Colon (tissue), 2 donors: Measurements from ENCODE around the gene SLC11A2.
"Not testable (repeated sequence)": the region's sequence is repeated elsewhere in the genome, so short reads cannot be mapped to it uniquely, and the experiment has no call there.

ENCODE experiments used
- FAIRE-seq: peaks from 2 replicates; lab custom pipeline; 2012; peaks lifted over from hg19 to GRCh38; lab: Jason Lieb, UNC
- donor health status: control.
- donor health status: control.

The SLC11A2 gene

GRCh38 chr12:51025338-51025835 lies 797 bp downstream of the SLC11A2 start:
- FAIRE-seq: no peak

GRCh38 chr12:51023625-51024382 lies 2.4 kb downstream of the SLC11A2 start:
- FAIRE-seq: no peak

GRCh38 chr12:51021694-51022093 lies 4.5 kb downstream of the SLC11A2 start:
- no peak for FAIRE-seq

GRCh38 chr12:51020448-51021182 lies 5.6 kb downstream of the SLC11A2 start:
- FAIRE-seq: no peak

- FAIRE-seq: no peak
These were observed 6.3 kb downstream of the SLC11A2 start for GRCh38 chr12:51019927-51020326.

- FAIRE-seq: no peak
These were observed 7.2 kb downstream of the SLC11A2 start for GRCh38 chr12:51018956-51019355.

GRCh38 chr12:51017452-51017851 lies 8.7 kb downstream of the SLC11A2 start:
- no peak for FAIRE-seq

- not testable (repeated sequence) for FAIRE-seq
These were observed 11.7 kb downstream of the SLC11A2 start for GRCh38 chr12:51014467-51014866.

- no peak for FAIRE-seq
These were observed 12.7 kb downstream of the SLC11A2 start for GRCh38 chr12:51013441-51013840.

GRCh38 chr12:51012570-51013236 lies 13.5 kb downstream of the SLC11A2 start:
- no peak for FAIRE-seq

GRCh38 chr12:51011955-51012354 lies 14.2 kb downstream of the SLC11A2 start:
- no peak for FAIRE-seq

- no peak for FAIRE-seq
These were observed 17.1 kb downstream of the SLC11A2 start for GRCh38 chr12:51009056-51009440.

GRCh38 chr12:51008329-51009055 lies 17.7 kb downstream of the SLC11A2 start:
- FAIRE-seq: no peak

- FAIRE-seq: no peak
These were observed 20.5 kb downstream of the SLC11A2 start for GRCh38 chr12:51005671-51006070.

- FAIRE-seq: no peak
These were observed 21.2 kb downstream of the SLC11A2 start for GRCh38 chr12:51005030-51005429.

GRCh38 chr12:51004504-51004903 lies 21.7 kb downstream of the SLC11A2 start:
- FAIRE-seq: no peak

- FAIRE-seq: no peak
These were observed 24.4 kb downstream of the SLC11A2 start for GRCh38 chr12:51001799-51002198.

- no peak for FAIRE-seq
These were observed 25.9 kb downstream of the SLC11A2 start for GRCh38 chr12:51000245-51000644.

GRCh38 chr12:50999093-50999492 lies 27.1 kb downstream of the SLC11A2 start:
- FAIRE-seq: no peak

- FAIRE-seq: no peak
These were observed 33.4 kb downstream of the SLC11A2 start for GRCh38 chr12:50992819-50993218.

GRCh38 chr12:50991291-50991690 lies 34.9 kb downstream of the SLC11A2 start:
- no peak for FAIRE-seq

GRCh38 chr12:50990791-50991190 lies 35.4 kb downstream of the SLC11A2 start:
- FAIRE-seq: no peak
